ENCODE data around the gene PDE4B.

DNA sequence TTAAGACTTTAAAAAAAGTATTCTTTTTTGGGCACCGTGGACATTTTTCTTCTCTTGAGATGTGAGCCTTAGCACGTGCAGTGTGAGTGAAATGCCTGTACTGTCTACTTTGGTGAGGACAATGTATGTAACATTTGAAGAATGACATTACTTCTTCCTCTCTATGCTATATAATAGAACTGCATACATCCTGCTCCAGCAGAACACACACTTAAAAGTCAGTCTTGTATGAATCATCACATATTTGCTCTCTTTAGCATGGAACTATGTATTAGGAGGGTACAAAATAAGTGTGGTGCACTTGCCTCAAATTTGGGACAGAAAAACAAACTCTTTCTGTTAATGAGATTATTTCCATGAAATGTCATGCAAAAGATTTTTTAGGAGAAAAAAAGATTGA, 382.9 kb downstream of the PDE4B start:
- TF ChIP-seq, protein P1, sequence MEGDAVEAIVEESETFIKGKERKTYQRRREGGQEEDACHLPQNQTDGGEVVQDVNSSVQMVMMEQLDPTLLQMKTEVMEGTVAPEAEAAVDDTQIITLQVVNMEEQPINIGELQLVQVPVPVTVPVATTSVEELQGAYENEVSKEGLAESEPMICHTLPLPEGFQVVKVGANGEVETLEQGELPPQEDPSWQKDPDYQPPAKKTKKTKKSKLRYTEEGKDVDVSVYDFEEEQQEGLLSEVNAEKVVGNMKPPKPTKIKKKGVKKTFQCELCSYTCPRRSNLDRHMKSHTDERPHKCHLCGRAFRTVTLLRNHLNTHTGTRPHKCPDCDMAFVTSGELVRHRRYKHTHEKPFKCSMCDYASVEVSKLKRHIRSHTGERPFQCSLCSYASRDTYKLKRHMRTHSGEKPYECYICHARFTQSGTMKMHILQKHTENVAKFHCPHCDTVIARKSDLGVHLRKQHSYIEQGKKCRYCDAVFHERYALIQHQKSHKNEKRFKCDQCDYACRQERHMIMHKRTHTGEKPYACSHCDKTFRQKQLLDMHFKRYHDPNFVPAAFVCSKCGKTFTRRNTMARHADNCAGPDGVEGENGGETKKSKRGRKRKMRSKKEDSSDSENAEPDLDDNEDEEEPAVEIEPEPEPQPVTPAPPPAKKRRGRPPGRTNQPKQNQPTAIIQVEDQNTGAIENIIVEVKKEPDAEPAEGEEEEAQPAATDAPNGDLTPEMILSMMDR (IDR thresholded peaks at IDR 0.05), result no peak
- no peak for TF ChIP-seq POLR2A (IDR thresholded peaks at IDR 0.05)
